IgD-negative memory B cell (primary cell): ENCODE data around the gene ARRDC5. TPM values are rescaled to one million over a fixed set of nuclear protein-coding genes. Genes with fewer than 3 reads are reported as not detected.
"Not testable (repeated sequence)": the region's sequence is repeated elsewhere in the genome, so short reads cannot be mapped to it uniquely, and the experiment has no call there.

ENCODE experiments used
- H3K27ac Mint-ChIP-seq, 3 donors: one replicate each; pipeline ENCODE4 v1.8.0; 2020 to 2022; ENCODE audit warnings: mild to moderate bottlenecking in 3 of 3, mixed read lengths in 3 of 3, moderate library complexity in 1 of 3
- H3K27me3 Mint-ChIP-seq: one replicate; pipeline ENCODE4 v1.8.0; 2021; ENCODE audit warnings: mixed read lengths
- H3K36me3 Mint-ChIP-seq: one replicate; pipeline ENCODE4 v1.8.0; 2020; ENCODE audit warnings: mild to moderate bottlenecking, mixed read lengths
- H3K4me1 Mint-ChIP-seq, 3 donors: one replicate each; pipeline ENCODE4 v1.8.0; 2020 to 2022; ENCODE audit warnings: mixed read lengths in 3 of 3, mild to moderate bottlenecking in 1 of 3
- H3K4me3 Mint-ChIP-seq, 4 donors: one replicate each; pipeline ENCODE4 v1.8.0; 2020 to 2022; ENCODE audit warnings: mild to moderate bottlenecking in 4 of 4, mixed read lengths in 4 of 4, moderate library complexity in 3 of 4
- H3K9me3 Mint-ChIP-seq, 3 donors: one replicate each; pipeline ENCODE4 v1.8.0; 2020 to 2021; ENCODE audit warnings: mixed read lengths in 3 of 3, mild to moderate bottlenecking in 1 of 3
- polyA plus RNA-seq: library from polyadenylated mRNA; unstranded; fragments of 300-500 nt; fragmentation: Illumina TruSeq; gene quantifications from one replicate; pipeline ENCODE4 v1.2.3, GENCODE V29; 2021

The ARRDC5 gene
- polyA plus RNA-seq, 1 donor from 2014 or later: 1.2 TPM

- Mint-ChIP-seq H3K27ac (peak within 1 kb of the TSS; percentile 43 to 92 (median 80)), H3K9me3 (no peaks in the 10 kb centered on the region), H3K36me3 (peaks cover 2% of the 10 kb centered on the region), H3K4me1 (peaks cover 5 to 18% (median 15%) of the 10 kb centered on the region in 3 donors), H3K4me3 (peak within 1 kb of the TSS; percentile 86 to 93 (median 90)), H3K27me3 (no peaks in the 10 kb centered on the region)
Measured at GRCh38 chr19:4867534-4868285, 35.0 kb downstream of the ARRDC5 start, which contains the start of gene PLIN3. Gene PLIN3, minus strand, starts transcription at chr19:4867667. Its CDS starts 6,273 bp downstream, at chr19:4861394.

GRCh38 chr19:4866595-4867424 lies 35.9 kb downstream of the ARRDC5 start:
- H3K9me3 Mint-ChIP-seq: no peaks in the 10 kb centered on the region

GRCh38 chr19:4861147-4861546 lies 41.5 kb downstream of the ARRDC5 start:
- no peak overlapping the region for H3K27ac Mint-ChIP-seq
- peak overlapping the region in 1 of 4 donors; percentile 65 for H3K4me3 Mint-ChIP-seq
- H3K36me3 Mint-ChIP-seq: peaks cover 2% of the 10 kb centered on the region
- peaks cover 5 to 21% (median 6%) of the 10 kb centered on the region in 3 donors for H3K4me1 Mint-ChIP-seq
- no peaks in the 10 kb centered on the region for H3K27me3 Mint-ChIP-seq
- no peaks in the 10 kb centered on the region for H3K9me3 Mint-ChIP-seq

More at GRCh38 chr19:4866595-4867424, 35.9 kb downstream of the ARRDC5 start:
- Mint-ChIP-seq H3K4me3 (peak overlapping the region; percentile 86 to 93 (median 90)), H3K27ac (peak overlapping the region; percentile 43 to 92 (median 71)), H3K36me3 (peaks cover 2% of the 10 kb centered on the region), H3K4me1 (peaks cover 5 to 21% (median 12%) of the 10 kb centered on the region in 3 donors), H3K27me3 (no peaks in the 10 kb centered on the region)

- Mint-ChIP-seq H3K36me3 (peaks cover 2% of the 10 kb centered on the region), H3K27ac (no peak overlapping the region), H3K9me3 (no peaks in the 10 kb centered on the region), H3K4me1 (peaks cover 4 to 20% (median 6%) of the 10 kb centered on the region in 3 donors), H3K4me3 (no peak overlapping the region), H3K27me3 (no peaks in the 10 kb centered on the region)
Measured at GRCh38 chr19:4859697-4860096, 43.0 kb downstream of the ARRDC5 start.

- H3K27me3 Mint-ChIP-seq, H3K27ac Mint-ChIP-seq, H3K9me3 Mint-ChIP-seq, H3K36me3 Mint-ChIP-seq, H3K4me3 Mint-ChIP-seq, H3K4me1 Mint-ChIP-seq: not testable (repeated sequence)
Measured at GRCh38 chr19:4856468-4856867, 46.2 kb downstream of the ARRDC5 start.

GRCh38 chr19:4853506-4853905 lies 49.2 kb downstream of the ARRDC5 start:
- not testable (repeated sequence) for H3K27me3 Mint-ChIP-seq, H3K9me3 Mint-ChIP-seq, H3K36me3 Mint-ChIP-seq, H3K27ac Mint-ChIP-seq, H3K4me3 Mint-ChIP-seq, H3K4me1 Mint-ChIP-seq

- no peaks in the 10 kb centered on the region for H3K9me3 Mint-ChIP-seq
- no peaks in the 10 kb centered on the region for H3K27me3 Mint-ChIP-seq
- H3K4me3 Mint-ChIP-seq: no peak overlapping the region
- peaks cover 4% of the 10 kb centered on the region for H3K36me3 Mint-ChIP-seq
- peak overlapping the region in 1 of 3 donors; percentile 80 for H3K27ac Mint-ChIP-seq
- H3K4me1 Mint-ChIP-seq: peaks cover 6 to 12% (median 10%) of the 10 kb centered on the region in 3 donors
Measured at GRCh38 chr19:4852484-4852883, 50.2 kb downstream of the ARRDC5 start.

- Mint-ChIP-seq H3K27me3 (no peaks in the 10 kb centered on the region), H3K36me3 (peaks cover 4% of the 10 kb centered on the region), H3K9me3 (no peaks in the 10 kb centered on the region), H3K4me3 (peak overlapping the region; percentile 13 to 87 (median 46)), H3K4me1 (peaks cover 6 to 12% (median 10%) of the 10 kb centered on the region in 3 donors), H3K27ac (peak overlapping the region in 1 of 3 donors; percentile 18)
Measured at GRCh38 chr19:4851551-4852290, 51.0 kb downstream of the ARRDC5 start.

- peaks cover 4% of the 10 kb centered on the region for H3K36me3 Mint-ChIP-seq
- H3K9me3 Mint-ChIP-seq: no peaks in the 10 kb centered on the region
- no peaks in the 10 kb centered on the region for H3K27me3 Mint-ChIP-seq
- peaks cover 6 to 12% (median 10%) of the 10 kb centered on the region in 3 donors for H3K4me1 Mint-ChIP-seq
- peak overlapping the region in 1 of 3 donors; percentile 88 for H3K27ac Mint-ChIP-seq
- peak overlapping the region in 2 of 4 donors; percentile 8 to 71 for H3K4me3 Mint-ChIP-seq
Measured at GRCh38 chr19:4849019-4849418, 53.7 kb downstream of the ARRDC5 start.

GRCh38 chr19:4847190-4847973 lies 55.3 kb downstream of the ARRDC5 start:
- Mint-ChIP-seq H3K9me3 (no peaks in the 10 kb centered on the region), H3K4me1 (peaks cover 6 to 12% (median 12%) of the 10 kb centered on the region in 3 donors), H3K27me3 (no peaks in the 10 kb centered on the region), H3K4me3 (no peak overlapping the region), H3K27ac (peak overlapping the region in 1 of 3 donors; percentile 9), H3K36me3 (peaks cover 4% of the 10 kb centered on the region)

GRCh38 chr19:4845975-4846374 lies 56.7 kb downstream of the ARRDC5 start:
- not testable (repeated sequence) for H3K9me3 Mint-ChIP-seq, H3K36me3 Mint-ChIP-seq, H3K27me3 Mint-ChIP-seq, H3K27ac Mint-ChIP-seq, H3K4me3 Mint-ChIP-seq
- peaks cover 9 to 15% (median 13%) of the 10 kb centered on the region in 3 donors for H3K4me1 Mint-ChIP-seq

- Mint-ChIP-seq H3K27ac (no peak overlapping the region), H3K9me3 (no peaks in the 10 kb centered on the region)
Measured at GRCh38 chr19:4844348-4845179, 58.1 kb downstream of the ARRDC5 start.

GRCh38 chr19:4843647-4843965 lies 59.1 kb downstream of the ARRDC5 start:
- H3K4me3 Mint-ChIP-seq: no peak overlapping the region
- peak overlapping the region in 1 of 3 donors; percentile 67 for H3K27ac Mint-ChIP-seq
- peaks cover 11 to 17% (median 15%) of the 10 kb centered on the region in 3 donors for H3K4me1 Mint-ChIP-seq
- no peaks in the 10 kb centered on the region for H3K27me3 Mint-ChIP-seq
- H3K9me3 Mint-ChIP-seq: no peaks in the 10 kb centered on the region
- peaks cover 8% of the 10 kb centered on the region for H3K36me3 Mint-ChIP-seq

More at GRCh38 chr19:4844348-4845179, 58.1 kb downstream of the ARRDC5 start:
- no peak overlapping the region for H3K4me3 Mint-ChIP-seq
- no peaks in the 10 kb centered on the region for H3K27me3 Mint-ChIP-seq
- H3K36me3 Mint-ChIP-seq: peaks cover 8% of the 10 kb centered on the region
- H3K4me1 Mint-ChIP-seq: peaks cover 17 to 21% (median 20%) of the 10 kb centered on the region in 3 donors
